Liver (tissue), 9 donors: ENCODE measurements around the gene EIF4E. TPM values are rescaled to one million over a fixed set of nuclear protein-coding genes. Genes with fewer than 3 reads are reported as not detected.

Experiments used
- DNase-seq: peaks from one replicate; pipeline ENCODE4 v3.0.0-alpha.2; 2017; ENCODE audit warnings: low spot score
- H3K27ac ChIP-seq, 2 donors: one replicate each; pipeline ENCODE4 v1.7.0; 2013; ENCODE audit warnings: inconsistent platforms in 2 of 2, low read length in 2 of 2, control low read depth in 1 of 2, low read depth in 1 of 2, mild to moderate bottlenecking in 1 of 2
- H3K27me3 ChIP-seq, 4 donors: one replicate each; pipeline versions ENCODE4 v1.6.1 to v1.7.0; 2013; ENCODE audit warnings: low read length in 3 of 4, inconsistent platforms in 1 of 4, mild to moderate bottlenecking in 1 of 4, moderate library complexity in 1 of 4; ENCODE audit not compliant: control insufficient read depth in 4 of 4, insufficient read depth in 4 of 4
- H3K36me3 ChIP-seq, 4 donors: one replicate each; pipeline versions ENCODE4 v1.6.1 to v1.7.0; 2013; ENCODE audit warnings: low read length in 3 of 4, mild to moderate bottlenecking in 3 of 4, low read depth in 1 of 4, moderate library complexity in 1 of 4; ENCODE audit not compliant: control insufficient read depth in 4 of 4, insufficient read depth in 3 of 4
- H3K4me1 ChIP-seq, 4 donors: one replicate each; pipeline versions ENCODE4 v1.6.1 to v1.7.0; 2013; ENCODE audit warnings: low read length in 3 of 4, mild to moderate bottlenecking in 3 of 4, moderate library complexity in 1 of 4; ENCODE audit not compliant: control insufficient read depth in 4 of 4, insufficient read depth in 4 of 4
- H3K4me3 ChIP-seq, 3 donors: one replicate each; pipeline versions ENCODE4 v1.6.1 to v1.7.0; 2013; ENCODE audit warnings: low read length in 3 of 3, control low read depth in 1 of 3, low read depth in 1 of 3, mild to moderate bottlenecking in 1 of 3
- H3K9ac ChIP-seq, 2 donors: one replicate each; pipeline ENCODE4 v1.7.0; 2013; ENCODE audit warnings: low read length in 2 of 2, mild to moderate bottlenecking in 2 of 2, moderate library complexity in 2 of 2, control low read depth in 1 of 2, low read depth in 1 of 2
- H3K9me3 ChIP-seq, 4 donors: one replicate each; pipeline versions ENCODE4 v1.6.1 to v1.7.0; 2013; ENCODE audit warnings: low read length in 3 of 4; ENCODE audit not compliant: control insufficient read depth in 4 of 4
- EGR1 ChIP-seq, 2 donors: IDR thresholded peaks; 2 replicates each; pipeline ENCODE4 v1.6.1; 2016 to 2018; ENCODE audit warnings: antibody characterized with exemption in 2 of 2, low read depth in 2 of 2
- FOXA1 ChIP-seq: IDR thresholded peaks from 2 replicates; pipeline ENCODE4 v1.6.1; 2016; ENCODE audit warnings: antibody characterized with exemption
- FOXA2 ChIP-seq: IDR thresholded peaks from 2 replicates; pipeline ENCODE4 v1.6.1; 2016; ENCODE audit warnings: antibody characterized with exemption
- HNF4A ChIP-seq, 2 donors: conservative IDR thresholded peaks; 2 replicates each; pipeline ENCODE4 v1.6.1; 2016; ENCODE audit warnings: antibody characterized with exemption in 2 of 2, mild to moderate bottlenecking in 2 of 2
- MAX ChIP-seq: IDR thresholded peaks from 2 replicates; pipeline ENCODE4 v1.6.1; 2016; ENCODE audit warnings: antibody characterized with exemption
- RAD21 ChIP-seq, 2 donors: IDR thresholded peaks; 2 replicates each; pipeline ENCODE4 v1.6.1; 2016; ENCODE audit warnings: antibody characterized with exemption in 2 of 2, mild to moderate bottlenecking in 2 of 2
- RXRA ChIP-seq, 2 donors: IDR thresholded peaks; 2 replicates each; pipeline ENCODE4 v1.6.1; 2017 to 2018; ENCODE audit warnings: antibody characterized with exemption in 2 of 2, mild to moderate bottlenecking in 1 of 2
- TAF1 ChIP-seq: conservative IDR thresholded peaks from 2 replicates; pipeline ENCODE4 v1.6.1; 2016; ENCODE audit warnings: antibody characterized with exemption, mild to moderate bottlenecking
- YY1 ChIP-seq: IDR thresholded peaks from 2 replicates; pipeline ENCODE4 v1.6.1; 2016; ENCODE audit warnings: antibody characterized with exemption, mild to moderate bottlenecking
- WGBS: extraction: QIAGEN DNeasy Blood & Tissue Kit; methylation state at CpG from one replicate; pipeline ENCODE4 v1.1.7; 2013; 5-methylcytosine and 5-hydroxymethylcytosine counted together
- polyA plus RNA-seq, 2 donors: library from polyadenylated mRNA; stranded (reverse) in 1 of 2; unstranded in 1 of 2; fragments of 200-250 nt in 1 of 2; fragments of >200 nt in 1 of 2; fragmentation: Nextera tagmentation in 1 of 2; extraction: Ambion mirVana in 1 of 2; gene quantifications; one replicate each; pipeline versions ENCODE4 v1.2.1 to v1.2.3, GENCODE V29; 2013 to 2015
- total RNA-seq, 2 donors: library from RNA; depleted of rRNA; stranded (reverse); fragments of >200 nt; gene quantifications; one replicate each; pipeline ENCODE4 v1.2.3, GENCODE V29; 2014
- TF ChIP-seq, protein P1 (sequence below): IDR thresholded peaks from 2 replicates; pipeline ENCODE4 v1.6.1; 2016; ENCODE audit warnings: antibody characterized with exemption
- TF ChIP-seq, protein P2 (sequence below): IDR thresholded peaks from 2 replicates; pipeline ENCODE4 v1.6.1; 2016; ENCODE audit warnings: antibody characterized with exemption
- TF ChIP-seq, protein P3 (sequence below): fragments of 150-350 bp; IDR thresholded peaks from 2 replicates; pipeline ENCODE4 v1.5.1; 2017; ENCODE audit warnings: improper control_type of control experiment, low read depth, low read length; ENCODE audit not compliant: missing input control
- TF ChIP-seq, protein P4 (sequence below): IDR thresholded peaks from 2 replicates; pipeline ENCODE4 v1.6.1; 2016; ENCODE audit warnings: antibody characterized with exemption, mild to moderate bottlenecking
- donor health status: healthy.
- donor health status: healthy.
- donor health status: healthy.
- donor health status: healthy.
- donor health status: healthy.

The EIF4E gene
- total and polyA plus RNA-seq, 4 donors = 32.0 to 64.6 (median 52.2) TPM

- Histone ChIP-seq H3K4me3 (no peak overlapping the region), H3K36me3 (no peaks in the 10 kb centered on the region), H3K9ac (no peak overlapping the region), H3K27me3 (peaks cover 0 to 8% (median 0%) of the 10 kb centered on the region in 4 donors), H3K4me1 (no peaks in the 10 kb centered on the region), H3K27ac (no peak overlapping the region), H3K9me3 (no peaks in the 10 kb centered on the region)
- 80% methylated on average over 3 of the region's 3 CpGs for WGBS
- DNase-seq = no peak
- TF ChIP-seq, protein P1, sequence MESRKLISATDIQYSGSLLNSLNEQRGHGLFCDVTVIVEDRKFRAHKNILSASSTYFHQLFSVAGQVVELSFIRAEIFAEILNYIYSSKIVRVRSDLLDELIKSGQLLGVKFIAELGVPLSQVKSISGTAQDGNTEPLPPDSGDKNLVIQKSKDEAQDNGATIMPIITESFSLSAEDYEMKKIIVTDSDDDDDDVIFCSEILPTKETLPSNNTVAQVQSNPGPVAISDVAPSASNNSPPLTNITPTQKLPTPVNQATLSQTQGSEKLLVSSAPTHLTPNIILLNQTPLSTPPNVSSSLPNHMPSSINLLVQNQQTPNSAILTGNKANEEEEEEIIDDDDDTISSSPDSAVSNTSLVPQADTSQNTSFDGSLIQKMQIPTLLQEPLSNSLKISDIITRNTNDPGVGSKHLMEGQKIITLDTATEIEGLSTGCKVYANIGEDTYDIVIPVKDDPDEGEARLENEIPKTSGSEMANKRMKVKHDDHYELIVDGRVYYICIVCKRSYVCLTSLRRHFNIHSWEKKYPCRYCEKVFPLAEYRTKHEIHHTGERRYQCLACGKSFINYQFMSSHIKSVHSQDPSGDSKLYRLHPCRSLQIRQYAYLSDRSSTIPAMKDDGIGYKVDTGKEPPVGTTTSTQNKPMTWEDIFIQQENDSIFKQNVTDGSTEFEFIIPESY = no peak
- TF ChIP-seq FOXA2 (no peak), RAD21 (IDR thresholded peaks at IDR 0.05) (no peak), RXRA (IDR thresholded peaks at IDR 0.05) (no peak), MAX (no peak), EGR1 (IDR thresholded peaks at IDR 0.05; ENCODE audit: low read depth in 2 of 2) (no peak), FOXA1 (no peak), YY1 (no peak)
- TF ChIP-seq, protein P2, sequence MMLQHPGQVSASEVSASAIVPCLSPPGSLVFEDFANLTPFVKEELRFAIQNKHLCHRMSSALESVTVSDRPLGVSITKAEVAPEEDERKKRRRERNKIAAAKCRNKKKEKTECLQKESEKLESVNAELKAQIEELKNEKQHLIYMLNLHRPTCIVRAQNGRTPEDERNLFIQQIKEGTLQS = no peak
- TF ChIP-seq, protein P3, sequence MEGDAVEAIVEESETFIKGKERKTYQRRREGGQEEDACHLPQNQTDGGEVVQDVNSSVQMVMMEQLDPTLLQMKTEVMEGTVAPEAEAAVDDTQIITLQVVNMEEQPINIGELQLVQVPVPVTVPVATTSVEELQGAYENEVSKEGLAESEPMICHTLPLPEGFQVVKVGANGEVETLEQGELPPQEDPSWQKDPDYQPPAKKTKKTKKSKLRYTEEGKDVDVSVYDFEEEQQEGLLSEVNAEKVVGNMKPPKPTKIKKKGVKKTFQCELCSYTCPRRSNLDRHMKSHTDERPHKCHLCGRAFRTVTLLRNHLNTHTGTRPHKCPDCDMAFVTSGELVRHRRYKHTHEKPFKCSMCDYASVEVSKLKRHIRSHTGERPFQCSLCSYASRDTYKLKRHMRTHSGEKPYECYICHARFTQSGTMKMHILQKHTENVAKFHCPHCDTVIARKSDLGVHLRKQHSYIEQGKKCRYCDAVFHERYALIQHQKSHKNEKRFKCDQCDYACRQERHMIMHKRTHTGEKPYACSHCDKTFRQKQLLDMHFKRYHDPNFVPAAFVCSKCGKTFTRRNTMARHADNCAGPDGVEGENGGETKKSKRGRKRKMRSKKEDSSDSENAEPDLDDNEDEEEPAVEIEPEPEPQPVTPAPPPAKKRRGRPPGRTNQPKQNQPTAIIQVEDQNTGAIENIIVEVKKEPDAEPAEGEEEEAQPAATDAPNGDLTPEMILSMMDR = no peak
- TF ChIP-seq, protein P4, sequence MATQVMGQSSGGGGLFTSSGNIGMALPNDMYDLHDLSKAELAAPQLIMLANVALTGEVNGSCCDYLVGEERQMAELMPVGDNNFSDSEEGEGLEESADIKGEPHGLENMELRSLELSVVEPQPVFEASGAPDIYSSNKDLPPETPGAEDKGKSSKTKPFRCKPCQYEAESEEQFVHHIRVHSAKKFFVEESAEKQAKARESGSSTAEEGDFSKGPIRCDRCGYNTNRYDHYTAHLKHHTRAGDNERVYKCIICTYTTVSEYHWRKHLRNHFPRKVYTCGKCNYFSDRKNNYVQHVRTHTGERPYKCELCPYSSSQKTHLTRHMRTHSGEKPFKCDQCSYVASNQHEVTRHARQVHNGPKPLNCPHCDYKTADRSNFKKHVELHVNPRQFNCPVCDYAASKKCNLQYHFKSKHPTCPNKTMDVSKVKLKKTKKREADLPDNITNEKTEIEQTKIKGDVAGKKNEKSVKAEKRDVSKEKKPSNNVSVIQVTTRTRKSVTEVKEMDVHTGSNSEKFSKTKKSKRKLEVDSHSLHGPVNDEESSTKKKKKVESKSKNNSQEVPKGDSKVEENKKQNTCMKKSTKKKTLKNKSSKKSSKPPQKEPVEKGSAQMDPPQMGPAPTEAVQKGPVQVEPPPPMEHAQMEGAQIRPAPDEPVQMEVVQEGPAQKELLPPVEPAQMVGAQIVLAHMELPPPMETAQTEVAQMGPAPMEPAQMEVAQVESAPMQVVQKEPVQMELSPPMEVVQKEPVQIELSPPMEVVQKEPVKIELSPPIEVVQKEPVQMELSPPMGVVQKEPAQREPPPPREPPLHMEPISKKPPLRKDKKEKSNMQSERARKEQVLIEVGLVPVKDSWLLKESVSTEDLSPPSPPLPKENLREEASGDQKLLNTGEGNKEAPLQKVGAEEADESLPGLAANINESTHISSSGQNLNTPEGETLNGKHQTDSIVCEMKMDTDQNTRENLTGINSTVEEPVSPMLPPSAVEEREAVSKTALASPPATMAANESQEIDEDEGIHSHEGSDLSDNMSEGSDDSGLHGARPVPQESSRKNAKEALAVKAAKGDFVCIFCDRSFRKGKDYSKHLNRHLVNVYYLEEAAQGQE = no peak
Observed at GRCh38 chr4:98851806-98852205, 77.1 kb downstream of the EIF4E start.

- no peak for DNase-seq
- Histone ChIP-seq H3K36me3 (no peaks in the 10 kb centered on the region), H3K4me1 (no peaks in the 10 kb centered on the region), H3K4me3 (no peak overlapping the region), H3K9me3 (no peaks in the 10 kb centered on the region), H3K27me3 (peaks cover 0 to 8% (median 0%) of the 10 kb centered on the region in 4 donors), H3K27ac (no peak overlapping the region), H3K9ac (no peak overlapping the region)
- TF ChIP-seq, protein P3 = no peak
- TF ChIP-seq TAF1 (no peak), HNF4A (conservative IDR thresholded peaks at IDR 0.05) (no peak), MAX (no peak), EGR1 (IDR thresholded peaks at IDR 0.05; ENCODE audit: low read depth in 2 of 2) (no peak)
Observed at GRCh38 chr4:98850937-98851336, 78.0 kb downstream of the EIF4E start.
